Amygdala (tissue), 56 donors: Measurements from ENCODE around the gene SHC2.

Experiments used
- DNase-seq, 56 donors: peaks; one replicate each; lab custom pipeline; 2025; lab: John Stamatoyannopoulos, UW

Gene SHC2

DNA sequence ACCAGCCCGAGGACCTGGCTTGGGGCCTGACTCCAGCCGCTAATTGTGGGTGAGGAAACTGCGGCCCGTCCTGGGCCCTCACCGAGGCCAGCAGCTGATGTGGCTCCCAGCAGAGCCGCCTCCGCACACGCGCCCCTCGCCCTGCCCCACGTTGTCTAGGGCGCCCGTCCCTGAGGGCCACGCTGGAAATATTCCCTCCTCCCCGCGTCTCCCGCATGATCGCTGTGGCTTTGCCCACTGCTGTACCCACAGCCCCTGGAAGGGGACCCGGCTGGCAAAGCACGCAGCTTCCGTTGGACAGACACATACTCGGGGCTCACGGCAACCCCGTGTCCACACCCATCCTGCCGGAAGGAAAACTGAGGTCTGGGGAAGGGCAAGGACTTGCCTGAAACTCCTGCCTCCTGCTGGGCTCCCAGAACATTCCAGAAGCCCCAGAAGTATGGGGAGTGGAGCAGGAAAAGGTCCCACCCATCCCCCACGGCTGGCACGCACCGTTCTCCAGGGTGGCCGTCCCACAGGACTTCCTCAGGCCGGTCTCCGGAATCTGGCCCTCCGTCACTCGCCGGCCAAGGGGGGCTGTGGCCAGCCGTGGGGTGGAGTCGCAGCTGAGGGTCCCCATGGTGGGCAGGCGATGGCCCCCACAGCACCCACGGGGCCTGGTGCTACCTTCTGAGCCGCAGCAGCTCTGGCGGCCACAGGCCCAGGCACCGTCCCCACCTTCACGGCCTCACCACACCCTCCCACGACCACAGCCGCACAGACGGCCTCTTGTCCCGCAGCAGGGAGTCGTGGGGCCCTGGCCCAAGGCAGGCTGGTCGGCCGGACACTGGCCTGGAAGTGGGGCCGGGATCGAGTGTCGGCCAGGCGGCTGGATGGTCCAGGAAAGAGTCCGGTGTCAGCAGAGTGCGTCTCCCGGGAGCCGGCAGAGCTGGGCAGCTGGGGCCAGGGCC lies 13.6 kb upstream of the SHC2 start:
- DNase-seq: no peak

DNA sequence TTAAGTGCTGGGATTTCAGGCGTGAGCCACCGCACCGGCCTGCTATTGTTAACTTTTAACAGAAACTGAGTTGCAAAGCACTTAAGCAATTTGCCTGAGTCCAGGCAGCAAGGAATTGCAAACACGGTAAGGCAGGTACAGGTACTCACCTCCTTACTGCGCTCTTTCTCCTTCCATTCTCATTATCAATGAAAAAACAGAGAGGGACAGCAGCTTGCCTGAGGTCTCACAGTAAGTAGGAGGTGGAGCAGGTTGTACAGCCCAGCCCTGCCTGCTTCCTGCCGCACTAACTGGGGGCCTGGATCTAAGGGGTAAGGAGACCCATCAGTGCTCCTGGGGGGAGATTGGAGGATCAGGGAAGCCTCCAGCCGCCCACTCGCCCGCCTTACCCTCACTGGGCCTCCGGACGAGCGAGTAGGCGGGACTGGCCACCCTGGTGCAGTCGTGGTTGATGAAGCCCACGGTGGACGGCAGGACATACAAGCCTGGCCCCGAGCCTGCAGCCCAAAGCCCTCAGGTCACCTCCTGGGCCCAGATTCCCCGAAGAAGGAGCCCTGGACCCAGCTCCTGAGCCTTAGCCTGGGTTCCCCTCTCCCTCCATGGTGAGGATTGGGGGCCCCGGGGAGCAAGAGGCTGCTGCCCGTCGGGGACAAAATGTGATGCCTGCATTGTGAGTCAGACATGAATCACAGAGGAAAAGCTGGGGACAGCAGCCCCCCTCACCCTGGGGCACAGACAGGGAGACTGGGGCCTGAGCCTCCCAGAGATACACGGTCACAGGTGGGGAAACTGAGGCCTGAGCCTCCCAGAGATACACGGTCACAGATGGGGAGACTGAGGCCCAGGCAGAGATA lies 11.4 kb upstream of the SHC2 start:
- no peak for DNase-seq

DNA sequence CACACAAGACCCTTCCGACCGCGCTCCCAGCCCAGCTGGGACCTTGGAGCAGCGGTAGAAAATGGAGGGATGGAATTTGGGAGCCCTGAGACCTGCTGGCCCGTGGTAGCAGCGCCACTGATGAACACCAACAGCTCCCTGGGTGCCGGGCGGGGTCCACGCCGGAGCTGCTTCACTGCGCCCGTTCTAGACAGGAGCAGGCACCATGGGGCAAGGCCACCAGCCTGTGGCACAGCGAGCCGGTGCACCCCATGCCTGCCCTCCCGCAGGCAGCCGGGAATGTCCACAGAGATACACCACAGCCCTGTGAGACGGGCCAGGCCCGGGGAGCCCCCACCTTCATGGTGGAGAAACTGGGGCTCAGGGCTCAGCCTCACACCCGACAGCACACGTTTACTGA lies 9.9 kb upstream of the SHC2 start:
- no peak for DNase-seq

DNA sequence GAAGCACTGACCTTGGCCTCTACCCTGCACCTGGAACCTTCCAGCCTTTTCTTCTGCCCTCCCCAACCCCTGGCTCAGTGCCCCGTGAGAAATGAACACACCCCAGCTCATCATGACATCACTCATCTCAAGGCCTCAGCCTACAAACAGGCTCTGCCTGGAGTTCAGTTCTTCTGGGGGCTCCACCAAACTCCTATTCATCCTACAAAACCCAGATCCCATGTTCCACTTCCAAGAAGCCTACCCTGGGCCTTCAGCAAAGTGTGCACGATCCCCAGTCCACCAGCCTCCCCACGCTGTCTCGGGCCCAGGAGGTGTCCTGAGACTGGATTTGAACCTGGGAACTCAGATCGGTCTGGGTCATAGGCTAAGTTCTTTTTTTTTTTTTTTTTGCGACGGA lies 9.0 kb upstream of the SHC2 start:
- no peak for DNase-seq

DNA sequence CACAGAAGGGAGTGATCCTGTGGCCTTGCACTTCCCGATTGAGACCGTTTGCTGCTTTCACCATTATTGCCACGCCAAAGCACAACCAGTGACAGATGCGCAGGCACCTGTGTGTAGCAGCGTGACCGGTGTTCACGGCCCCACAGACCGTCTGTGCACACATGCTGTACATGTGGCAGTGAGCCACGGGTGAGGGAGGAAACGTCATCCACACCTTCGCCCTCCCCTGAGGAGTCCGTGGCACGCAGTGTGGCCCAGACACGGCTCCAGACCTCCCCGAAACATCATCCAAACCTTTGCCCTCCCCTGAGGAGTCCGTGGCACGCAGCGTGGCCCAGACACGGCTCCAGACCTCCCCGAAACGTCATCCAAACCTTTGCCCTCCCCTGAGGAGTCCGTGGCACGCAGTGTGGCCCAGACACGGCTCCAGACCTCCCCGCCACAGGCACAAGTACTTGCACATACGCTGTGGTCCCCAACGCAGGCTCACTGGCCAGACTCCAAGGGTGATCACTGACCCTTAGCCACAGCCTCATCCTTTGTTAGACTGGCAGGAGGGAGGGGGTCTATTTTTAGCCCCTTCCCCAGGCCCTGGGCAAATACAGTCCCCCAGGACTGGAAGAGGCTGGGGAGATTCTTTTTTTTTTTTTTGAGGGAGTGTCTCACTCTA lies 7.9 kb upstream of the SHC2 start:
- DNase-seq: peak in 1 of 56 donors; percentile 30

DNA sequence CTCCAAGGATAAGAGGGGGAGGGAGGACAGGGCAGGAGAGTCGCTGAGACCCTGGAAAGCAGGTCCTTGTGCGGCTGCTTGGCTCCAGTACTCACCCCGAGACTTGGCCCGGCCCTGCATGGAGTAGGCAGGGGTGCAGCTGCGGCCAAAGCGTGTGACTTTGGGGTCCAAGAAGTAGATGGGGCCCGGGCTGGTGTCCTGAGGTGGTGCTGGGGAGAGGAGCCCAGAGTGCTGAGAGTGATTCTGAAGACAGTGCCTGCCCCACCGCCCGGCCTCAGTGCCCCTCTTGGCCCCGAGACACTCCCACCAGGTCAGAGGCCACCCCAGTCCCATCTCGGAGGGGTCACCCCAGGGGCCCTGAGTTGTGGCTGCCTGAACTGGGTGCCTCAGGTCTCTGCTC lies 6.7 kb upstream of the SHC2 start:
- DNase-seq: no peak

DNA sequence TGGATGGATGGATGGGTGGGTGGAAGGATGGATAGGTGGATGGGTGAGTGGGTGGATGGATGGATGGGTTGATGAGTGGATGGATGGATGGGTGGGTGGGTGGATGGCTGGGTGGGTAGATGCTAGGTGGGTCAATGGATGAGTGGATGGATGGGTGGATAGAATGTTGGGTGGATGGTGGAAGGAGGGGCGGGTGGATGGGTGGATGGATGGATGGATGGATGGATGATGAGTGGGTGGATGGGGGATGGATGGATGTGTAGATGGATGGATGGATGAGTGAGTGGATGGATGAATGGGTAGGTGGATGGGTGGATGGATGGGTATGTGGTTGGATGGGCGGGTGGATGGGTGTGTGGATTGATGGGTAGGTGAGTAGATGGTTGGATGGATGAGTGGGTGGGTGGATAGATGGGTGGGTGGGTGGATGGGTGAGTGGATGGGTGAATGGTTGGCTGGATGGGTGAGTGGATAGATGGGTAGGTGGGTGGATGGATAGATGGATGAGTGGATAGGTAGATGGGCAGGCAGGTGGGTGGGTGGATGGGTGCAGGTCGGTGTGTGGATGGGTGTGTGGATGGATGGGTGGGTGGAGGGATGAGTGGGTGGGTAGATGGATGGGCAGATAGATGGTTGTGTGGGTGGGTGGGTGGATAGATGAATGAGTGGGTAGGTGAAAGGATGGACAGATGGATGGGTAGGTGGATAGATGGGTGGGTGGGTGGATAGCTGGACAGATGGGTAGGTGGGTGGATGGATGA lies 4.4 kb upstream of the SHC2 start:
- DNase-seq: no peak

DNA sequence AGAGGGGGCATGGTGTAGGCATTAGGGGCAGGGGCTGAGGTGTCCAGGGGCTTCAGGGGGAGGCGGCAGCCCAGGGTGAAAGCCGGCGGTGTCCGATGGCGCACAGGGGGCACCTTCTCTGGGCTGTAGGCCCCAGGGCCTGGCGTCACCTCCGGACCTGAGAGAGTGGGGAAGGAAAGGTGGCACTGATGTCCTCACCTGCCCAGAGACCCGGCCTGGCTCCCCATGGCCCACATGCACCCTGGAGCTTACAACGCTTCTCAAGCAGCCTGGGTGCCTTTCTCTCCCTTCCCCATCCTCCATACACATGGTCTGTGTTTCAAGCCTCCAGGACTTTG lies 3.3 kb upstream of the SHC2 start:
- no peak for DNase-seq

DNA sequence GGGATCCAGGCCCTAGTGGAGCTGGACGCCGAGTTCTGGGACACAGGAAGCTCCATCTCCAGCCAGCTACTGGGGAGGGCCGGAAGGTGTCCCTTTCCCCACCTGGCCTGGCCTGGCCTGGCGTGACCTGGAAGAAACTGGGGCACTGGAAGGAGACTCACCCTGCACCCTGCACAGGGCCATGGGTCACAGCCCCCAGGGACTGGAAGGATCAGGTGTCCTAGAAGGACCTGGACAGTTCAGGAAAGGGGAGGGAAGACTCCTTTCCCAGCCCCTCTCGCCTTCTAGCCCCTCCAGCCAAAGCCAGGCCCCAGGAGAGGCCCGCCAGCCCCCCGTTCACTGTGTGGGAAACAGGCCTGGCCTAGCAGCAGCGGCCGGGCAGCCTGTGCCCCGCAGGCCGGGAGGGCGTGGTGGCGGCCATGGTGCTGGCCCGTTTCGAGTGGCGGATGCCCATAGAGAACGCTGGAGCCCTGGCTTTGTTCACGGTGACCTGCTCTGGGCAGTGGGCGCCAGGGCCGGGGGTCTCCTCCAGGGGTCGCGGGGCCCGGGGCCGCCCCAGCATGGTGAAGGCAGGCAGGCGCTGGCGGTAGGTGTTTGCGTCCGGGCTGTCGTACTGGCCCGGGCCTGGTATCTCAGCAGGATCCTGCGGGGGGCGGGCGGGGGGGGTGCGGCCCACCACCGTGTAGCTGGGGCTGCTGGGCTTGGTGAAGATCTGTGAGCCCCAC lies 2.8 kb upstream of the SHC2 start:
- DNase-seq: no peak

DNA sequence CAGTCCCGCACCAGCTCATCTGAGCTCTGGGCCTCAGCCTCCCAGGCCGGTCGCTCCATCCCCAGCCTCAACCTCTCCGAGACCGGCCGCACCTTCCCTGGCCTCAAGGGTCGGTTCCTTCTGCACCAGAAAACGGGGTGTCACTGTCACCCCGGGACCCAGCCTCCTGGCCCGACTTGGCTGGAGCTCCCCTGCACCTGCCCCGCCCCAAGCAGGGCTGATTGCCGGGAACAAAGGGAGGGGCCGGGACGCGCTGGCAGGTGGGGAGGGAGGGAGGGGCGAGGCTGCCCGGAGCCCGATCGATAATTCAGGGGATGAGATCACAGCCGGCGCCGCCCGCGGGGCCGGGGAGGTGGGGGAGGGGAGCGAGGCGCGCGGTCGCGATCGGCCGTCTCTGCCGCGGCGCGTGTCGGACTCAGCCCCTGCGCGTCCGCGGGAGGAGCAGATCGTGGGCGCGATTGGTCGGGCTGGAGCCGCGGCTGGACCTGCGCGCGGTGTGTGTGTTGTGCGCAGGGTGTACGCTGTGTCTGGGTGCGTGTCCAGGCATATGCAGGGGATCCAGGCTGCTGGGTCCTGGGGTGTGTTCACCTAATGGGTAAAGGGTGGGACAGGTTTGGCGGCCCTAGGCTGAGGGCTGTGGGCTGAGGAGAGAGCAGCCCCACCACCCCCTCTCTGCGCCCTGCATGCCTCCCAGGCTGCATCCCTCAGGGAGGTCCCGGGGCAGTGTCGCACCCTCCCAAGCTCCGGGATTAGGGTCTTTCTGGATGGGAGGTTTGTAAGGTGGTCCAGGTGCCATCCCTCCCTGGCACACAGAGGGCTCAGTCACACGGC lies 1.1 kb upstream of the SHC2 start:
- DNase-seq: peak in 28 of 56 donors; percentile 24 to 69 (median 48)

DNA sequence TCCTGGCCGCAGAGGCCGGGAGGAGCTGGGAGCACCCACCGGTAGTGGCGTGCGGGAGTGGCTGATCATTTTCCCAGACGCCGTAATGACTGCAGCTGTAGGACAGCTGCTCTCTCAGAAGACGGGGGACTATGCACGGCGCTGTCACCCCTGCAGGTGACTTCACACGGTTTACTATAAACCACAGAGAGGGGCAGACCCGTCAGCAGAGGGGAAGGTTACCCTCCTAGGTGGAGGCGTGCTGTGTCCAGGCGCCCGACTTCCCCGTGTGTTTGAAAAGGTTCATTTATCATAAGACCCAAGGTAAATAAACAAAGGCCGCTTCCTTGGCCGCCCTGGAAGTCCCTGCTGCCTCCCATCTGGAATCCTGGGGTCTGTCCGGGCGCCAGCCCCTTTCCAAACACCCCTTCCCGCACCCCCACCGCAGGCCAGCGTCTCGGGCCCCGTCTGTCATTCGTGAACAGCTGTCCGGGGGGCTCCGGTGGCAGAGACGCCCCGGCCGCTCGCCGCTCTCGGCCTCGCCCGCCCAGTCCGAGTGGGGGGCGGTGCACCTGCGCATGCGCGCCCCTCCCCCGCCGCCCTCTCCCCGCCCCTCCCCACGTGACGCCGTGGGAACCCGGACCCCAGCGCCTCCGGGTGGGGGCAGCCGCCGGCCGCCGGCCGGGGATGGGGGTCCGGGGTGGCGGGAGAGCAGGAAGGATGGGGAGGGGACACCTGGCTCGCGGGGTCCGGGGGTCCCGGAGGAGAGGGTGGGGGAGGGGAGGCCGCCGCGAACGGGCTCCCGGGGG lies 915 bp downstream of the SHC2 start:
- DNase-seq: peak in 43 of 56 donors; percentile 9 to 80 (median 59)

DNA sequence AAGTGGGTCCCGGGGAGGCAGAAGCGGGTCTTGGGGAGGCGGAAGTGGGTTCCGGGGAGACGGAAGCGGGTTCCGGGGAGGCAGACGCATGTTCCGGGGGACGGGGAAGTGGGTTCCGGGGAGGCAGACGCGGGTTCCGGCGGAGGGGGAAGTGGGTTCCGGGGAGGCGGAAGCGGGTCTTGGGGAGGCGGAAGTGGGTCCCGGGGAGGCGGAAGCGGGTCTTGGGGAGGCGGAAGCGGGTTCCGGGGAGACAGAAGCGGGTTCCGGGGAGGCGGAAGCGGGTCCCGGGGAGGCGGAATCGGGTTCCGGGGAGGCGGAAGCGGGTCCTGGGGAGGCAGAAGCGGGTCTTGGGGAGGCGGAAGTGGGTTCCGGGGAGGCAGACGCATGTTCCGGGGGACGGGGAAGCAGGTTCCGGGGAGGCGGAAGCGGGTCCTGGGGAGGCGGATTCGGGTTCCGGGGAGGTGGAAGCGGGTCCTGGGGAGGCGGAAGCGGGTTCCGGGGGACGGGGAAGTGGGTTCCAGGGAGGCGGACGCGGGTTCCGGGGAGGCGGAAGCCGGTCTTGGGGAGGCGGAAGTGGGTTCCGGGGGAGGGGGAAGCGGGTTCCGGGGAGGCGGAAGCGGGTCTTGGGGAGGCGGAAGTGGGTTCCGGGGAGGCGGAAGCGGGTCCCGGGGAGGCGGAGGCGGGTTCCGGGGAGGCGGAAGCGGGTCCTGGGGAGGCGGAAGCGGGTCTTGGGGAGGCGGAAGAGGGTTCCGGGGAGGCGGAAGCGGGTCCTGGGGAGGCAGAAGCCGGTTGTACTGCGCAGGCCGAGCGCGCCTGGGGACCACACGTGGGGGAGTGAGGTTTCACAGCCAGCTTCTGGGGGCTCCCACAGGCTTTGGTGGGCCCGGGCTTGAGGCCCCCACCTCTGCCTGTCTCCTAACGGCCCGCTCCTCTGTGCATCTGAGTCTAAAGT lies 2.5 kb downstream of the SHC2 start:
- DNase-seq: no peak

DNA sequence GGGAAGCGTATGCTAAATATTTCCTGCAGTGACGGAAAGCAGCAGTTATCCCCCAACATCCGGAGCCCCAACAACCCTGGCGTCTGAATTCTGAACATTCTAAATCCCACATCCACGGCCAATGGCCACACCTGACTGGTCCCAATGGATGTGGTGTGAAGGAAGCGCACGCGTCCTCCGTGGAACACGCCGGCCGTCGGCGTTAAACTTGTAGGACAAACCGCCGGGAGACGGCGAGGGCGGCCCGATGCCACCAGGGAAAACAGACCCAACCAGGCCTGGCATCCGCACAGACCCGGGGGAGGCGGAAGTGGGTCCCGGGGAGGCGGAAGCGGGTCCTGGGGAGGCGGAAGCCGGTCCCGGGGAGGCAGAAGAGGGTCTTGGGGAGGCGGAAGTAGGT lies 3.2 kb downstream of the SHC2 start:
- no peak for DNase-seq

DNA sequence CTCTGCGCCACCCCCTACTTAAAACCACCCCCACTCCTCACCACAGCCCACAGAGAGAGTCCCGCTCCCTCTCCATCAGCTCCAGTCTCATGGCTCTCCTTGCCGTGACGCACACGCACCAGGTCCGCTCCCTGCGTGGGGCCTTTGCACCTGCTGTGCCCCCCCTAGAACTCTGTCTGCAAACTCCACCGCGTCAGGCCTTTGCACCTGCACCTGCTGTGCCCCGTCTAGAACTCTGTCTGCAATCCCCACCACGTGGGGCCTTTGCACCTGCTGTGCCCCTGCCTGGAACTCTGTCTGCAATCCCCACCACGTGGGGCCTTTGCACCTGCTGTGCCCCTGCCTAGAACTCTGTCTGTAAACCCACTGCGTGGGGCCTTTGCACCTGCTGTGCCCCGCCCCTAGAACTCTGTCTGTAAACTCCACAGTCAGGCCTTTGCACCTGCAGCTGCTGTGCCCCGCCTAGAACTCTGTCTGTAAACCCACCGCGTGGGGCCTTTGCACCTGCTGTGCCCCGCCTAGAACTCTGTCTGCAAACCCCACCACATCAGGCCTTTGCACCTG lies 4.2 kb downstream of the SHC2 start:
- no peak for DNase-seq

DNA sequence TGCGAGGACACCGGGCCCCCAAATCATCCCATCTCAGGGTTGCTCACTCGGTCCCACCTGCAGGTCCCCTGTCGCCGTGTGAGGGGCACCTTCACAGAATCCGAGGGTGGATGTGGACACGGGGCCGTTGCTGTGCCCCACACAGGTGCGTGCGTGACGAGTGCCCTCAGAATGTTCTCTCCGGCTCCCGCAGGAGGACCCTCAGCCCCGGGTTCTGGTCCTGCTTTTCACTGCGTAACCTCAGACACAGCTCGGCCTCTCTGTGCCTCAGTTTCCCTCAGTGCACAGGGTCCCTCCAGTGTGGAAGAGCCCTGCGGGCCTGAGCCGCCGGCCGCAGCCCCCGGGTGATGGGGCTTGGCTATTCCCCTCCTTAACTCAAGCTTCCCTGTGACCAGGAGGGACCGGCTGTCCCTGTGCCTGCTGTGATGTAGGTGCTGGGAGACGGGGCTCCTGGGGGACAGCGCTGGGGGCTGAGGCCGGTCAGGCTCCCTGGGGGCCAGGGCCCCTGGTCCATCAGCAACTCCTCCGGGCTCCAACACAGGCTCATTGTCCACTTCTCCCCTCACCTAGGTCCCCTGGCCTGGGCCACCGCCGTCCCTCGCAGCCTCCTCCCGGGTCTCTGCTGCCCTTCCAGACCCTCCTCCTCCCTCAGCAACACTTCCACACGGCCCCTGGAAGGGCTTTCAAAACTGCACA lies 4.8 kb downstream of the SHC2 start:
- DNase-seq: no peak
